Kasumi-1 (cell line): ENCODE measurements around the gene ATP10D.
"Not testable (repeated sequence)": the region's sequence is repeated elsewhere in the genome, so short reads cannot be mapped to it uniquely, and the experiment has no call there.

Source experiments
- DNase-seq, 2 experiments: peaks; one replicate each; lab custom pipeline; 2025; lab: John Stamatoyannopoulos, UW

ATP10D gene

GRCh38 chr4:47485047-47485692, at the start of gene ATP10D:
ATP10D (plus strand) TSS chr4:47485275; CDS start chr4:47512541, 27,266 bp downstream.
- DNase-seq: peak; percentile 97 to 98

GRCh38 chr4:47442980-47443379, 42.1 kb upstream of the ATP10D start:
- DNase-seq: peak; percentile 98 to 99

GRCh38 chr4:47444031-47444430, 41.0 kb upstream of the ATP10D start:
- DNase-seq: peak; percentile 49 to 50

GRCh38 chr4:47451657-47452056, 33.4 kb upstream of the ATP10D start:
- no peak for DNase-seq

GRCh38 chr4:47462799-47463234, 22.3 kb upstream of the ATP10D start:
- peak; percentile 67 to 74 for DNase-seq

GRCh38 chr4:47463235-47463956, 21.7 kb upstream of the ATP10D start, which contains the start of gene COMMD8:
COMMD8 (minus strand) TSS chr4:47463702; CDS start chr4:47463651, 51 bp downstream.
- DNase-seq: peak; percentile 98 to 99

GRCh38 chr4:47465004-47465403, 20.1 kb upstream of the ATP10D start:
- DNase-seq: no peak

- DNase-seq: no peak
These were observed 18.9 kb upstream of the ATP10D start for GRCh38 chr4:47466056-47466785.

GRCh38 chr4:47468706-47469365, 16.2 kb upstream of the ATP10D start:
- no peak for DNase-seq

GRCh38 chr4:47469951-47470350, 15.1 kb upstream of the ATP10D start:
- DNase-seq: no peak

GRCh38 chr4:47471064-47471463, 14.0 kb upstream of the ATP10D start:
- no peak for DNase-seq

- no peak for DNase-seq
These were observed 13.5 kb upstream of the ATP10D start for GRCh38 chr4:47471591-47471990.

- DNase-seq: no peak
These were observed 11.8 kb upstream of the ATP10D start for GRCh38 chr4:47473141-47473750.

GRCh38 chr4:47474799-47475198, 10.3 kb upstream of the ATP10D start:
- DNase-seq: no peak

- no peak for DNase-seq
These were observed 9.7 kb upstream of the ATP10D start for GRCh38 chr4:47475411-47475810.

- DNase-seq: no peak
These were observed 6.3 kb upstream of the ATP10D start for GRCh38 chr4:47478804-47479203.

- no peak for DNase-seq
These were observed 2.7 kb upstream of the ATP10D start for GRCh38 chr4:47482326-47482725.

GRCh38 chr4:47483745-47484144, 1.3 kb upstream of the ATP10D start:
- no peak for DNase-seq

- DNase-seq: no peak
These were observed 907 bp upstream of the ATP10D start for GRCh38 chr4:47484168-47484567.

- DNase-seq: peak in 1 of 2 experiments; percentile 33
These were observed 693 bp downstream of the ATP10D start for GRCh38 chr4:47485768-47486167.

GRCh38 chr4:47486231-47486673, 1.2 kb downstream of the ATP10D start:
- DNase-seq: no peak

GRCh38 chr4:47486727-47487126, 1.7 kb downstream of the ATP10D start:
- DNase-seq: not testable (repeated sequence)
